ENCODE measurements around the gene RRM2. TPM values are rescaled to one million over a fixed set of nuclear protein-coding genes. Genes with fewer than 3 reads are reported as not detected.

Gene RRM2
- total and polyA plus RNA-seq, 10 donors, result 2.3 to 39.2 (median 13.5) TPM

- WGBS, 5 donors, result 68 to 82% (median 76%) methylated on average over 14 of the region's 14 CpGs
- no peak for TF ChIP-seq POLR2A (IDR thresholded peaks at IDR 0.05)
- no peak for TF ChIP-seq POLR2AphosphoS5 (IDR thresholded peaks at IDR 0.05)
- no peak for TF ChIP-seq CTCF (IDR thresholded peaks at IDR 0.05 in 8 of 11, conservative IDR thresholded peaks at IDR 0.05 in 3 of 11)
- peak; percentile 76 for DNase-seq
- H3K36me3 ChIP-seq, result no peaks in the 10 kb centered on the region
- peak overlapping the region in 7 of 8 donors; percentile 62 to 90 (median 81) for H3K4me3 ChIP-seq
- H3K4me1 ChIP-seq, result peaks cover 34 to 79% (median 50%) of the 10 kb centered on the region in 6 donors
- peak overlapping the region; percentile 72 to 92 (median 85) for H3K27ac ChIP-seq
- peaks cover 3 to 31% (median 23%) of the 10 kb centered on the region in 7 donors for H3K27me3 ChIP-seq (replicated peaks in 1 of 7)
- intact Hi-C loops (cut with DNase I; ENCODE audit: low total_unique reads), result loop anchor here (10.0 kb wide), 1 partner anchor 285 kb away; no protein-coding TSS in a partner anchor
- H3K9me3 ChIP-seq, result no peaks in the 10 kb centered on the region
These were observed 2.9 kb upstream of the RRM2 start for GRCh38 chr2:10119601-10120157.

GRCh38 chr2:10120158-10120876, 2.2 kb upstream of the RRM2 start:
- H3K36me3 ChIP-seq, result no peaks in the 10 kb centered on the region
- no peaks in the 10 kb centered on the region for H3K9me3 ChIP-seq
- peak overlapping the region; percentile 72 to 92 (median 85) for H3K27ac ChIP-seq
- 0 to 1% (median 1%) methylated on average over 56 to 60 of the region's 60 CpGs for WGBS, 5 donors
- TF ChIP-seq POLR2AphosphoS5 (IDR thresholded peaks at IDR 0.05) (peak; percentile 54 to 80 (median 79)), CTCF (IDR thresholded peaks at IDR 0.05 in 8 of 11, conservative IDR thresholded peaks at IDR 0.05 in 3 of 11) (peak in 4 of 11 experiments; percentile 24 to 43 (median 32)), POLR2A (IDR thresholded peaks at IDR 0.05) (no peak)
- peak overlapping the region; percentile 62 to 90 (median 82) for H3K4me3 ChIP-seq
- H3K27me3 ChIP-seq (replicated peaks in 1 of 7), result peaks cover 3 to 31% (median 23%) of the 10 kb centered on the region in 7 donors
- peaks cover 34 to 85% (median 54%) of the 10 kb centered on the region in 6 donors for H3K4me1 ChIP-seq
- DNase-seq, result peak; percentile 98
- intact Hi-C loops (cut with DNase I; ENCODE audit: low total_unique reads), result loop anchor here (10.0 kb wide), 1 partner anchor 284 kb away; no protein-coding TSS in a partner anchor

- H3K9me3 ChIP-seq, result no peaks in the 10 kb centered on the region
- no peaks in the 10 kb centered on the region for H3K36me3 ChIP-seq
- 17 to 26% (median 25%) methylated on average over 13 of the region's 13 CpGs for WGBS, 5 donors
- TF ChIP-seq POLR2AphosphoS5 (IDR thresholded peaks at IDR 0.05) (no peak), CTCF (IDR thresholded peaks at IDR 0.05 in 8 of 11, conservative IDR thresholded peaks at IDR 0.05 in 3 of 11) (no peak), POLR2A (IDR thresholded peaks at IDR 0.05) (no peak)
- H3K27me3 ChIP-seq (replicated peaks in 1 of 7), result peaks cover 3 to 31% (median 23%) of the 10 kb centered on the region in 7 donors
- peak overlapping the region; percentile 72 to 92 (median 85) for H3K27ac ChIP-seq
- intact Hi-C loops (cut with DNase I; ENCODE audit: low total_unique reads), result loop anchor here (10.0 kb wide), 1 partner anchor 284 kb away; no protein-coding TSS in a partner anchor
- peak overlapping the region; percentile 62 to 90 (median 82) for H3K4me3 ChIP-seq
- H3K4me1 ChIP-seq, result peaks cover 34 to 92% (median 54%) of the 10 kb centered on the region in 6 donors
- peak; percentile 0 for DNase-seq
These were observed 1.5 kb upstream of the RRM2 start for GRCh38 chr2:10120877-10121574.
